Measurements from ENCODE around the gene EMID1. TPM values are rescaled to one million over a fixed set of nuclear protein-coding genes. Genes with fewer than 3 reads are reported as not detected.

EMID1 gene
- total and polyA plus RNA-seq, 8 donors = 6.2 to 16.8 (median 10.0) TPM

DNA sequence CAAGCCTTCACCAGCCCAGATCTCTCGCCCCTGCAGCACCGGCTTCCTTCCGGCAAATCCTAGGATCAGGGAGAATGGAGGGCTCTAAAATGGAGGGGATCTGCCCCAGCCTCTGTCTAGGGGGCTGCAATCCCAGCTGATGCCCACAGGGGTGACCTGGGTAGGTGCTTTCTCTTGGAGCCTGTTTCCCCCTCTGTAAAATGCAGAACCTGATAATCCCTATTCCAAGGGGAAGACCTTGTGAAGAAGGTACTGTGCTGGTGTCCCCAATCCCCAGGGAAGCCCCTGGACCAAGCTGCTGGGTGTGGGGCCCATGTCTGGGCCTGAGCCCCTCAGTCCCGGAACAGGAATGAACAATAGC, 2.8 kb downstream of the EMID1 start:
- H3K27ac ChIP-seq = no peak overlapping the region
- WGBS, 2 donors = 83 to 91% methylated on average over 4 of the region's 4 CpGs
- no peak for FAIRE-seq
- intact Hi-C loops (cut with DNase I) = no loop called here
- no peaks in the 10 kb centered on the region for H3K36me3 ChIP-seq
- H3K27me3 ChIP-seq = no peaks in the 10 kb centered on the region
- no peak overlapping the region for H3K4me3 ChIP-seq
- DNase-seq = no peak
- H3K4me1 ChIP-seq = no peaks in the 10 kb centered on the region
- TF ChIP-seq CTCF (IDR thresholded peaks at IDR 0.05) = no peak
- H3K9me3 ChIP-seq = no peaks in the 10 kb centered on the region
- no peak for ATAC-seq

- Histone ChIP-seq H3K9me3 (no peaks in the 10 kb centered on the region), H3K36me3 (no peaks in the 10 kb centered on the region), H3K27ac (no peak overlapping the region), H3K4me3 (no peak overlapping the region), H3K4me1 (no peaks in the 10 kb centered on the region), H3K27me3 (no peaks in the 10 kb centered on the region)
- TF ChIP-seq CTCF (IDR thresholded peaks at IDR 0.05) = no peak
- FAIRE-seq (no peak), ATAC-seq (no peak), DNase-seq (peak in 1 of 6 donors; percentile 70)
- 67 to 76% methylated on average over 16 to 17 of the region's 17 CpGs for WGBS, 2 donors
- intact Hi-C loops (cut with DNase I) = no loop called here
Measured at GRCh38 chr22:29208879-29209623, 3.4 kb downstream of the EMID1 start.

DNA sequence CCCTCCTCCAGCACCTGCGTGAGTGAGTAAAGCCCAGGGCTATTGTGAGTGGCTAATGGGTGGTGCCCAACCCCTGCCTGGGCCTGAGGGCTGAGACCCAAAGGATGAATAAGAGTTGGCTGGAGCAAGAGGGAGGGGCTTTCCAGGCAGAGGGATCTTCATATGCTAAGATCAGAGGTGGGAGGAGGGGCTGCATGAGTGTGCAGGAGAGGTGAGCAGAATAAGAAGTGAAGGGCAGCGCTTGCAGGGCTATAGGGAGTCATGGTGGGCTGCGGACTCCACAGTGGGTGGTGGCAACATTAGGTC, 3.9 kb downstream of the EMID1 start:
- WGBS, 2 donors = 95 to 98% methylated on average over 3 of the region's 3 CpGs
- H3K36me3 ChIP-seq = no peaks in the 10 kb centered on the region
- ATAC-seq (no peak), FAIRE-seq (no peak), DNase-seq (no peak)
- no peaks in the 10 kb centered on the region for H3K4me1 ChIP-seq
- no peaks in the 10 kb centered on the region for H3K9me3 ChIP-seq
- H3K27me3 ChIP-seq = no peaks in the 10 kb centered on the region
- TF ChIP-seq CTCF (IDR thresholded peaks at IDR 0.05) = no peak
- intact Hi-C loops (cut with DNase I) = no loop called here
- no peak overlapping the region for H3K4me3 ChIP-seq
- H3K27ac ChIP-seq = no peak overlapping the region

- Histone ChIP-seq H3K4me1 (no peaks in the 10 kb centered on the region), H3K27me3 (no peaks in the 10 kb centered on the region), H3K9me3 (no peaks in the 10 kb centered on the region), H3K36me3 (no peaks in the 10 kb centered on the region), H3K27ac (no peak overlapping the region), H3K4me3 (no peak overlapping the region)
- DNase-seq (no peak), FAIRE-seq (no peak), ATAC-seq (no peak)
- 88 to 90% methylated on average over 11 of the region's 11 CpGs for WGBS, 2 donors
- intact Hi-C loops (cut with DNase I) = no loop called here
- TF ChIP-seq CTCF (IDR thresholded peaks at IDR 0.05) = no peak
Measured at GRCh38 chr22:29211066-29211465, 5.4 kb downstream of the EMID1 start.

DNA sequence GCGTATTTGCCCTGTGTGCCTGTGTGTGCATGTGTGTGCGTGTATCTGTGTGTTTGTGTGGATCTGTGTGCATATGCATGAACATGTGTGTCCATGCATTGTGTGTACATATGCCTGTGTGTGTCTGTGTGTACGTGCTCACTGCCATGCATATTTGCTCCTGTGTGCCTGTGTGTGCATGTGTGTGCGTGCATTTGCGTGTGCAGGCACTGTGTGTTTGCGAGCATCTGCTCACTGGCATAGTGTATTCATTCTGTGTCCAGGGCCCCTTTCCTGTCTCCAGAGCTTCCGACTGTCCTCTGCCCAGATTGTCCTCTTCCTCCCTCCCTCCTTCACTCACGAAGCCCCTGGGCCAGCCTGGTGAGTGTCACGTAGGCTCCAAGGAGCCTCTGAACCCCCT, 5.8 kb downstream of the EMID1 start:
- peaks cover 0 to 3% (median under 1%) of the 10 kb centered on the region in 3 donors for H3K4me1 ChIP-seq
- H3K27me3 ChIP-seq = no peaks in the 10 kb centered on the region
- TF ChIP-seq CTCF (IDR thresholded peaks at IDR 0.05) = no peak
- no peaks in the 10 kb centered on the region for H3K36me3 ChIP-seq
- FAIRE-seq (no peak), DNase-seq (no peak), ATAC-seq (no peak)
- intact Hi-C loops (cut with DNase I) = no loop called here
- no peaks in the 10 kb centered on the region for H3K9me3 ChIP-seq
- no peak overlapping the region for H3K27ac ChIP-seq
- no peak overlapping the region for H3K4me3 ChIP-seq
- 92 to 99% methylated on average over 9 of the region's 9 CpGs for WGBS, 2 donors
